22Rv1 (cell line): ENCODE data around the gene ARF1.

ENCODE experiments used
- CTCF ChIP-seq: fragments of 450-650 bp; IDR thresholded peaks from 2 replicates; pipeline ENCODE4 v1.5.1; 2017; ENCODE audit warnings: mild to moderate bottlenecking
- ZFX ChIP-seq: fragments of 450-650 bp; IDR thresholded peaks from 2 replicates; pipeline ENCODE4 v1.6.1; 2017; ENCODE audit warnings: antibody characterized with exemption, borderline replicate concordance

GRCh38 chr1:228108742-228109072 lies 26.2 kb downstream of the ARF1 start:
- TF ChIP-seq CTCF (no peak), ZFX (no peak)
